IMR-90 (cell line): ENCODE results near the gene TAS2R38. TPM values are rescaled to one million over a fixed set of nuclear protein-coding genes. Genes with fewer than 3 reads are reported as not detected.

Experiments
- ATAC-seq: fragments of 200-7000 bp; cut with Tn5 transposase; 2 replicates; pipeline ENCODE4 v1.9.1; 2020; ENCODE audit warnings: low read depth, mild to moderate bottlenecking, moderate library complexity
- Bru-seq: library from RNA; stranded (reverse); fragments of 400-500 nt; gene quantifications from one replicate; lab custom pipeline; 2021; lab: Mats Ljungman, UMichigan
- BruChase-seq, 2 experiments: library from RNA; stranded (reverse); fragments of 400-500 nt; gene quantifications; one replicate each; lab custom pipeline; 2021; lab: Mats Ljungman, UMichigan
- BruUV-seq: library from RNA; stranded (reverse); fragments of 400-500 nt; replicated peaks from 2 replicates; lab custom pipeline; 2021; lab: Mats Ljungman, UMichigan
- CTCF ChIA-PET: fragments of 300-600 bp; formaldehyde crosslinking; extraction: SDS; loops from one replicate; lab custom pipeline; 2021; ENCODE audit warnings: antibody characterized with exemption; lab: Yijun Ruan, JAX
- POLR2A ChIA-PET: fragments of 300-600 bp; sonication (Branson Sonifier 250); formaldehyde crosslinking; loops from one replicate; lab custom pipeline; 2022; ENCODE audit warnings: antibody characterized with exemption; ENCODE audit not compliant: unreplicated experiment; lab: Charles Lee
- DNase-seq: peaks from one replicate; pipeline ENCODE4 v3.0.0; 2013
- H2AFZ ChIP-seq: replicated peaks from 2 replicates; pipeline ENCODE3; 2013; ENCODE audit warnings: low read length, mild to moderate bottlenecking; ENCODE audit not compliant: poor library complexity
- H2AK5ac ChIP-seq: 2 replicates; pipeline ENCODE4 v1.6.1; 2013; ENCODE audit warnings: low read depth, low read length, inconsistent platforms
- H2AK9ac ChIP-seq: replicated peaks from 2 replicates; pipeline ENCODE3; 2013; ENCODE audit warnings: mild to moderate bottlenecking, low read depth, low read length, moderate library complexity; ENCODE audit not compliant: poor library complexity
- H2BK120ac ChIP-seq: 2 replicates; pipeline ENCODE4 v1.6.1; 2013; ENCODE audit warnings: low read depth, low read length, inconsistent platforms
- H2BK15ac ChIP-seq: 3 replicates; pipeline ENCODE4 v1.6.1; 2013; ENCODE audit warnings: low read depth, low read length, inconsistent platforms
- H2BK20ac ChIP-seq: 2 replicates; pipeline ENCODE4 v1.6.1; 2013; ENCODE audit warnings: low read depth, mild to moderate bottlenecking, inconsistent platforms, low read length, moderate library complexity
- H2BK5ac ChIP-seq: 2 replicates; pipeline ENCODE4 v1.6.1; 2013; ENCODE audit warnings: mild to moderate bottlenecking, low read depth, low read length, inconsistent platforms; ENCODE audit not compliant: poor library complexity, severe bottlenecking
- H3K14ac ChIP-seq: replicated peaks from 2 replicates; pipeline ENCODE4 v1.6.1; 2013; ENCODE audit warnings: low read depth, low read length, inconsistent platforms
- H3K18ac ChIP-seq: 2 replicates; pipeline ENCODE4 v1.6.1; 2013; ENCODE audit warnings: low read depth, low read length, control low read depth
- H3K23ac ChIP-seq: 2 replicates; pipeline ENCODE4 v1.6.1; 2013; ENCODE audit warnings: low read depth, low read length, inconsistent platforms
- H3K27ac ChIP-seq: 2 replicates; pipeline ENCODE4 v1.5.1; 2013; ENCODE audit warnings: mild to moderate bottlenecking, control low read depth, low read length; ENCODE audit not compliant: insufficient read depth
- H3K27me3 ChIP-seq: 2 replicates; pipeline ENCODE4 v1.6.1; 2013; ENCODE audit warnings: low read length; ENCODE audit not compliant: control insufficient read depth, insufficient read depth
- H3K36me3 ChIP-seq: 2 replicates; pipeline ENCODE4 v1.6.1; 2013; ENCODE audit warnings: low read length, mixed read lengths; ENCODE audit not compliant: control insufficient read depth, insufficient read depth
- H3K4ac ChIP-seq: 2 replicates; pipeline ENCODE4 v1.6.1; 2013; ENCODE audit warnings: low read depth, low read length, inconsistent platforms
- H3K4me1 ChIP-seq: 2 replicates; pipeline ENCODE4 v1.6.1; 2013; ENCODE audit warnings: low read length, mixed read lengths; ENCODE audit not compliant: control insufficient read depth, insufficient read depth
- H3K4me2 ChIP-seq: 2 replicates; pipeline ENCODE4 v1.6.1; 2013; ENCODE audit warnings: low read depth, mild to moderate bottlenecking, control low read depth, low read length, moderate library complexity
- H3K4me3 ChIP-seq: 2 replicates; pipeline ENCODE4 v1.5.1; 2013; ENCODE audit warnings: low read depth, mild to moderate bottlenecking, control low read depth, low read length, moderate library complexity; ENCODE audit not compliant: insufficient read depth
- H3K56ac ChIP-seq: 2 replicates; pipeline ENCODE4 v1.6.1; 2013; ENCODE audit warnings: low read length, inconsistent platforms; ENCODE audit not compliant: insufficient read depth; ENCODE audit errors: extremely low read depth
- H3K79me1 ChIP-seq, 2 experiments: 2 replicates each; pipeline ENCODE4 v1.6.1; 2013; ENCODE audit warnings: low read length in 2 of 2, inconsistent platforms in 1 of 2, low read depth in 1 of 2
- H3K9ac ChIP-seq: 2 replicates; pipeline ENCODE4 v1.6.1; 2013; ENCODE audit warnings: low read depth, low read length, control low read depth
- H3K9me1 ChIP-seq: 2 replicates; pipeline ENCODE4 v1.6.1; 2013; ENCODE audit warnings: low read length, inconsistent platforms; ENCODE audit not compliant: insufficient read depth
- H3K9me3 ChIP-seq: 2 replicates; pipeline ENCODE4 v1.6.1; 2013; ENCODE audit warnings: low read length; ENCODE audit not compliant: control insufficient read depth, insufficient read depth
- H4K20me1 ChIP-seq: 2 replicates; pipeline ENCODE4 v1.6.1; 2013; ENCODE audit warnings: low read length, inconsistent platforms; ENCODE audit not compliant: insufficient read depth
- H4K5ac ChIP-seq: 2 replicates; pipeline ENCODE4 v1.6.1; 2013; ENCODE audit warnings: mild to moderate bottlenecking, low read depth, low read length, control low read depth
- H4K8ac ChIP-seq, 2 experiments: 2 replicates each; pipeline ENCODE4 v1.6.1; 2013; ENCODE audit warnings: low read depth in 2 of 2, low read length in 2 of 2, control low read depth in 1 of 2, inconsistent platforms in 1 of 2
- H4K91ac ChIP-seq: 2 replicates; pipeline ENCODE4 v1.6.1; 2013; ENCODE audit warnings: low read depth, low read length, inconsistent platforms; ENCODE audit not compliant: insufficient read depth
- BHLHE40 ChIP-seq: fragments of 150-350 bp; IDR thresholded peaks from 2 replicates; pipeline ENCODE4 v1.6.1; 2016; ENCODE audit warnings: mild to moderate bottlenecking, low read depth, low read length
- CEBPB ChIP-seq: IDR thresholded peaks from 2 replicates; pipeline ENCODE4 v1.6.1; 2012; ENCODE audit warnings: low read depth, low read length, improper control_type of control experiment
- CHD1 ChIP-seq: IDR thresholded peaks from 2 replicates; pipeline ENCODE4 v1.6.1; 2012; ENCODE audit warnings: low read depth, low read length, improper control_type of control experiment
- FOS ChIP-seq: fragments of 150-350 bp; IDR thresholded peaks from 2 replicates; pipeline ENCODE4 v1.6.1; 2016; ENCODE audit warnings: low read depth, low read length
- MAFK ChIP-seq: IDR thresholded peaks from 2 replicates; pipeline ENCODE4 v1.6.1; 2012; ENCODE audit warnings: low read depth, low read length, improper control_type of control experiment
- MAZ ChIP-seq: IDR thresholded peaks from 2 replicates; pipeline ENCODE4 v1.6.1; 2012; ENCODE audit warnings: low read depth, mild to moderate bottlenecking, low read length, improper control_type of control experiment, moderate library complexity, borderline replicate concordance
- MXI1 ChIP-seq: IDR thresholded peaks from 2 replicates; pipeline ENCODE4 v1.6.1; 2012; ENCODE audit warnings: low read depth, mild to moderate bottlenecking, low read length, moderate library complexity, borderline replicate concordance
- NFE2L2 ChIP-seq: fragments of 150-350 bp; IDR thresholded peaks from 2 replicates; pipeline ENCODE4 v1.6.1; 2016; ENCODE audit warnings: low read depth, mild to moderate bottlenecking, low read length
- POLR2A ChIP-seq: IDR thresholded peaks from 2 replicates; pipeline ENCODE4 v1.6.1; 2012; ENCODE audit warnings: mild to moderate bottlenecking, low read depth, low read length
- RAD21 ChIP-seq: IDR thresholded peaks from 2 replicates; pipeline ENCODE4 v1.6.1; 2012; ENCODE audit warnings: low read length, improper control_type of control experiment
- RCOR1 ChIP-seq: IDR thresholded peaks from 2 replicates; pipeline ENCODE4 v1.6.1; 2012; ENCODE audit warnings: mild to moderate bottlenecking, low read length, improper control_type of control experiment; ENCODE audit not compliant: insufficient replicate concordance
- RFX5 ChIP-seq: IDR thresholded peaks from 2 replicates; pipeline ENCODE4 v1.8.0; 2012; ENCODE audit warnings: low read depth, mild to moderate bottlenecking, low read length, moderate library complexity
- SMC3 ChIP-seq: fragments of 150-350 bp; IDR thresholded peaks from 2 replicates; pipeline ENCODE4 v1.6.1; 2016; ENCODE audit warnings: low read depth, mild to moderate bottlenecking, antibody characterized with exemption, low read length, moderate library complexity
- WGBS, 2 experiments: methylation state at CpG; one replicate each; pipeline versions ENCODE4 v1.1.5 to v1.1.7; 2013; ENCODE audit warnings: missing lambda C conversion rate in 2 of 2; ENCODE audit not compliant: insufficient read length in 1 of 2; ENCODE audit errors: extremely low coverage in 2 of 2; 5-methylcytosine and 5-hydroxymethylcytosine counted together
- dilution Hi-C: fragments of 300-500 bp; cut with HindIII; formaldehyde crosslinking; loops from one replicate; pipeline ENCODE4 v1.14.3; 2018; ENCODE audit warnings: low sequenced_read_pairs; ENCODE audit not compliant: unreplicated experiment
- in situ Hi-C: fragments of 300-500 bp; cut with MboI; formaldehyde crosslinking; loops from 3 replicates; pipeline ENCODE4 v1.14.3; 2019; ENCODE audit warnings: low sequenced_read_pairs, inconsistent platforms, mixed read lengths
- intact Hi-C: fragments of 100-400 bp; cut with micrococcal nuclease; formaldehyde crosslinking; loops from 2 replicates; pipeline ENCODE4 v1.10.0; 2022
- long read RNA-seq: library from polyadenylated mRNA; unstranded; transcript quantifications from one replicate; pipeline ENCODE4 v2.0.0, GENCODE V29; 2021; ENCODE audit not compliant: unreplicated experiment
- polyA plus RNA-seq, 3 experiments: library from polyadenylated mRNA; depleted of rRNA; stranded (reverse); fragments of >200 nt; gene quantifications; 2 replicates each; pipeline ENCODE4 v1.2.3, GENCODE V29; 2012; ENCODE audit warnings: low replicate concordance in 1 of 3
- total RNA-seq: library from RNA; depleted of rRNA; stranded (reverse); fragments of >200 nt; gene quantifications from 2 replicates; pipeline ENCODE4 v1.2.3, GENCODE V29; 2012; rRNA removed
- TF ChIP-seq, protein P1 (sequence below): fragments of 150-350 bp; IDR thresholded peaks from 2 replicates; pipeline ENCODE4 v1.6.1; 2016; ENCODE audit warnings: low read depth, mild to moderate bottlenecking, low read length, moderate library complexity, borderline replicate concordance
- TF ChIP-seq, protein P2 (sequence below): fragments of 150-350 bp; IDR thresholded peaks from 2 replicates; pipeline ENCODE4 v1.6.1; 2017; ENCODE audit warnings: mild to moderate bottlenecking, antibody characterized with exemption, low read length, low read depth
- TF ChIP-seq, protein P3 (sequence below): conservative IDR thresholded peaks from 2 replicates; pipeline ENCODE4 v1.5.1; 2012; ENCODE audit warnings: mild to moderate bottlenecking, low read depth, low read length, improper control_type of control experiment

TAS2R38 gene
- not detected in 2 replicates for total RNA-seq
- polyA plus RNA-seq (2012; rRNA removed) = not detected in 2 replicates
- polyA plus RNA-seq (2012; cell fraction: cytosol; rRNA removed) = not detected in 2 replicates
- polyA plus RNA-seq (2012; cell fraction: nucleus; rRNA removed; ENCODE audit: low replicate concordance) = not detected in 2 replicates
- not detected for Bru-seq, nascent RNA
- BruChase-seq, experiment 1, labeled RNA remaining after a 6-hour chase = not detected
- BruChase-seq, experiment 2, labeled RNA remaining after a 2-hour chase = not detected
- long read RNA-seq = 0 reads

DNA sequence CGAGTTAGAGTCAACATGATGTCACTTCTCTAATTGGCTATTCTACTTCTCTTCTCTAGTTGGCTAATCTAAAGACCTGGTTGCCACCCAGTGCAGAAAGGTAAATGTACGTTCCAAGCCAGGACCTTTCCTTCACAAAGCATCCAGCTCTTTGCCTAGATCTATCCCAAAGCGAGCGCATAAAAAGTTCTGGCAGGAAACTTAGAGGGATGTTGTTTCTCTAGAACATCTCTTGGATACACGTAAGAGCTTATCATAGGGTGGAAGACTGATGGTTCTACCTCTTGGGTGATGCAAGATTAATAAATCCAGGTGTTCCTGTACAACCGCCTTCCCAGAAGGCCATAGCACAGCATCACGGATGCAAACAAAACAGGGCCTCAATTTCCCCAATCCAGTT is at the start of gene TAS2R38:
TSS of gene TAS2R38 (minus strand) at position 101 of the 400 bp plus-strand sequence. CDS start at position 17, 84 bp downstream.
- Histone ChIP-seq H2AK9ac (no peak within 1 kb of the TSS), H3K4me2 (no peak within 1 kb of the TSS), H3K56ac (no peak within 1 kb of the TSS), H3K14ac (no peak within 1 kb of the TSS), H2BK15ac (no peak within 1 kb of the TSS), H2BK120ac (no peak within 1 kb of the TSS), H3K23ac (no peak within 1 kb of the TSS), H2AFZ (no peak within 1 kb of the TSS), H2BK5ac (no peak within 1 kb of the TSS), H3K79me1 (no peaks in the 10 kb centered on the region), H3K27ac (no peak within 1 kb of the TSS), H3K4ac (no peak within 1 kb of the TSS), H3K18ac (no peak within 1 kb of the TSS), H2AK5ac (no peak within 1 kb of the TSS), H3K9ac (no peak within 1 kb of the TSS), H4K20me1 (no peaks in the 10 kb centered on the region), H3K36me3 (no peaks in the 10 kb centered on the region), H3K4me1 (no peaks in the 10 kb centered on the region), H3K9me3 (peaks cover 14% of the 10 kb centered on the region), H3K27me3 (no peaks in the 10 kb centered on the region), H4K91ac (no peak within 1 kb of the TSS), H4K8ac (no peak within 1 kb of the TSS), H3K9me1 (no peaks in the 10 kb centered on the region), H4K5ac (no peak within 1 kb of the TSS), H2BK20ac (no peak within 1 kb of the TSS), H3K4me3 (no peak within 1 kb of the TSS)
- in situ Hi-C loops = no loop called here
- WGBS, 2 experiments = 58% methylated on average over 2 of the region's 7 CpGs; no CpG with 5 or more reads in 1 of the 2 experiments
- dilution Hi-C loops = no loop called here
- ChIA-PET CTCF (no interaction called here), POLR2A (no interaction called here)
- TF ChIP-seq MXI1 (no peak), SMC3 (no peak), RAD21 (no peak), FOS (no peak), MAZ (no peak), NFE2L2 (no peak), CHD1 (no peak), POLR2A (no peak), MAFK (no peak), CEBPB (no peak), RFX5 (no peak), BHLHE40 (no peak), RCOR1 (no peak)
- TF ChIP-seq, protein P1, sequence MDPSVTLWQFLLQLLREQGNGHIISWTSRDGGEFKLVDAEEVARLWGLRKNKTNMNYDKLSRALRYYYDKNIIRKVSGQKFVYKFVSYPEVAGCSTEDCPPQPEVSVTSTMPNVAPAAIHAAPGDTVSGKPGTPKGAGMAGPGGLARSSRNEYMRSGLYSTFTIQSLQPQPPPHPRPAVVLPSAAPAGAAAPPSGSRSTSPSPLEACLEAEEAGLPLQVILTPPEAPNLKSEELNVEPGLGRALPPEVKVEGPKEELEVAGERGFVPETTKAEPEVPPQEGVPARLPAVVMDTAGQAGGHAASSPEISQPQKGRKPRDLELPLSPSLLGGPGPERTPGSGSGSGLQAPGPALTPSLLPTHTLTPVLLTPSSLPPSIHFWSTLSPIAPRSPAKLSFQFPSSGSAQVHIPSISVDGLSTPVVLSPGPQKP = no peak
- TF ChIP-seq, protein P2, sequence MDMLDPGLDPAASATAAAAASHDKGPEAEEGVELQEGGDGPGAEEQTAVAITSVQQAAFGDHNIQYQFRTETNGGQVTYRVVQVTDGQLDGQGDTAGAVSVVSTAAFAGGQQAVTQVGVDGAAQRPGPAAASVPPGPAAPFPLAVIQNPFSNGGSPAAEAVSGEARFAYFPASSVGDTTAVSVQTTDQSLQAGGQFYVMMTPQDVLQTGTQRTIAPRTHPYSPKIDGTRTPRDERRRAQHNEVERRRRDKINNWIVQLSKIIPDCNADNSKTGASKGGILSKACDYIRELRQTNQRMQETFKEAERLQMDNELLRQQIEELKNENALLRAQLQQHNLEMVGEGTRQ = no peak
- TF ChIP-seq, protein P3, sequence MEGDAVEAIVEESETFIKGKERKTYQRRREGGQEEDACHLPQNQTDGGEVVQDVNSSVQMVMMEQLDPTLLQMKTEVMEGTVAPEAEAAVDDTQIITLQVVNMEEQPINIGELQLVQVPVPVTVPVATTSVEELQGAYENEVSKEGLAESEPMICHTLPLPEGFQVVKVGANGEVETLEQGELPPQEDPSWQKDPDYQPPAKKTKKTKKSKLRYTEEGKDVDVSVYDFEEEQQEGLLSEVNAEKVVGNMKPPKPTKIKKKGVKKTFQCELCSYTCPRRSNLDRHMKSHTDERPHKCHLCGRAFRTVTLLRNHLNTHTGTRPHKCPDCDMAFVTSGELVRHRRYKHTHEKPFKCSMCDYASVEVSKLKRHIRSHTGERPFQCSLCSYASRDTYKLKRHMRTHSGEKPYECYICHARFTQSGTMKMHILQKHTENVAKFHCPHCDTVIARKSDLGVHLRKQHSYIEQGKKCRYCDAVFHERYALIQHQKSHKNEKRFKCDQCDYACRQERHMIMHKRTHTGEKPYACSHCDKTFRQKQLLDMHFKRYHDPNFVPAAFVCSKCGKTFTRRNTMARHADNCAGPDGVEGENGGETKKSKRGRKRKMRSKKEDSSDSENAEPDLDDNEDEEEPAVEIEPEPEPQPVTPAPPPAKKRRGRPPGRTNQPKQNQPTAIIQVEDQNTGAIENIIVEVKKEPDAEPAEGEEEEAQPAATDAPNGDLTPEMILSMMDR = no peak
- intact Hi-C loops = no loop called here
- BruUV-seq = no TSS peak
- DNase-seq = no peak
- ATAC-seq = no peak
